Stimulated activated CD4-positive, alpha-beta T cell treated with anti-CD3 and anti-CD28 coated beads, Interleukin-15, amount 100 ng/mL, for 24 hours (primary cell): ENCODE data around the gene CTNNA3.

Experiments
- DNase-seq: peaks from one replicate; pipeline ENCODE4 v3.0.0-alpha.2; 2020

The CTNNA3 gene

GRCh38 chr10:67664942-67665341 is 31.1 kb downstream of the CTNNA3 start:
- DNase-seq = no peak

GRCh38 chr10:67663449-67664087 is 32.4 kb downstream of the CTNNA3 start:
- DNase-seq = no peak

GRCh38 chr10:67662415-67662814 is 33.6 kb downstream of the CTNNA3 start:
- no peak for DNase-seq

GRCh38 chr10:67659497-67659896 is 36.5 kb downstream of the CTNNA3 start:
- no peak for DNase-seq

GRCh38 chr10:67657775-67658174 is 38.2 kb downstream of the CTNNA3 start:
- DNase-seq = no peak

- DNase-seq = no peak
Observed at GRCh38 chr10:67650558-67650957, 45.4 kb downstream of the CTNNA3 start.

- DNase-seq = no peak
Observed at GRCh38 chr10:67648613-67649229, 47.3 kb downstream of the CTNNA3 start.

- DNase-seq = no peak
Observed at GRCh38 chr10:67630904-67631303, 65.1 kb downstream of the CTNNA3 start.

- DNase-seq = no peak
Observed at GRCh38 chr10:67629461-67629971, 66.5 kb downstream of the CTNNA3 start.

- DNase-seq = no peak
Observed at GRCh38 chr10:67622984-67623383, 73.0 kb downstream of the CTNNA3 start.

- no peak for DNase-seq
Observed at GRCh38 chr10:67622511-67622910, 73.5 kb downstream of the CTNNA3 start.

GRCh38 chr10:67621834-67622233 is 74.2 kb downstream of the CTNNA3 start:
- DNase-seq = no peak

GRCh38 chr10:67618116-67618515 is 77.9 kb downstream of the CTNNA3 start:
- no peak for DNase-seq

- DNase-seq = peak; percentile 65
Observed at GRCh38 chr10:67612577-67613537, 83.1 kb downstream of the CTNNA3 start.

- DNase-seq = no peak
Observed at GRCh38 chr10:67612176-67612575, 83.8 kb downstream of the CTNNA3 start.

- DNase-seq = no peak
Observed at GRCh38 chr10:67609996-67610793, 85.8 kb downstream of the CTNNA3 start.

- DNase-seq = no peak
Observed at GRCh38 chr10:67608001-67608400, 88.0 kb downstream of the CTNNA3 start.

- peak; percentile 4 for DNase-seq
Observed at GRCh38 chr10:67607472-67607871, 88.5 kb downstream of the CTNNA3 start.

- no peak for DNase-seq
Observed at GRCh38 chr10:67606572-67606971, 89.4 kb downstream of the CTNNA3 start.

GRCh38 chr10:67603701-67604100 is 92.3 kb downstream of the CTNNA3 start:
- no peak for DNase-seq

GRCh38 chr10:67603086-67603485 is 92.9 kb downstream of the CTNNA3 start:
- no peak for DNase-seq

- DNase-seq = no peak
Observed at GRCh38 chr10:67602268-67602950, 93.6 kb downstream of the CTNNA3 start.
